GM06990 (cell line): Measurements from ENCODE around the gene ARID5B.

ENCODE experiments used
- DNase-seq: peaks from one replicate; pipeline ENCODE4 v3.0.0-alpha.2; 2011; ENCODE audit not compliant: insufficient read length; ENCODE audit errors: extremely low read depth
- H3K27me3 ChIP-seq: replicated peaks from 2 replicates; pipeline ENCODE4 v1.6.0; 2011; ENCODE audit warnings: low read length; ENCODE audit not compliant: control insufficient read depth, insufficient read depth
- H3K36me3 ChIP-seq: 2 replicates; pipeline ENCODE4 v1.5.1; 2011; ENCODE audit warnings: low read length; ENCODE audit not compliant: control insufficient read depth, insufficient read depth
- H3K4me3 ChIP-seq: replicated peaks from 2 replicates; pipeline ENCODE4 v1.5.1; 2011; ENCODE audit warnings: low read depth, mild to moderate bottlenecking, control low read depth, low read length
- TF ChIP-seq, protein P1 (sequence below): IDR thresholded peaks from 2 replicates; pipeline ENCODE4 v1.5.1; 2011; ENCODE audit warnings: low read length, control low read depth, mild to moderate bottlenecking, inconsistent platforms; ENCODE audit not compliant: insufficient read depth, poor library complexity, severe bottlenecking

Gene ARID5B

DNA sequence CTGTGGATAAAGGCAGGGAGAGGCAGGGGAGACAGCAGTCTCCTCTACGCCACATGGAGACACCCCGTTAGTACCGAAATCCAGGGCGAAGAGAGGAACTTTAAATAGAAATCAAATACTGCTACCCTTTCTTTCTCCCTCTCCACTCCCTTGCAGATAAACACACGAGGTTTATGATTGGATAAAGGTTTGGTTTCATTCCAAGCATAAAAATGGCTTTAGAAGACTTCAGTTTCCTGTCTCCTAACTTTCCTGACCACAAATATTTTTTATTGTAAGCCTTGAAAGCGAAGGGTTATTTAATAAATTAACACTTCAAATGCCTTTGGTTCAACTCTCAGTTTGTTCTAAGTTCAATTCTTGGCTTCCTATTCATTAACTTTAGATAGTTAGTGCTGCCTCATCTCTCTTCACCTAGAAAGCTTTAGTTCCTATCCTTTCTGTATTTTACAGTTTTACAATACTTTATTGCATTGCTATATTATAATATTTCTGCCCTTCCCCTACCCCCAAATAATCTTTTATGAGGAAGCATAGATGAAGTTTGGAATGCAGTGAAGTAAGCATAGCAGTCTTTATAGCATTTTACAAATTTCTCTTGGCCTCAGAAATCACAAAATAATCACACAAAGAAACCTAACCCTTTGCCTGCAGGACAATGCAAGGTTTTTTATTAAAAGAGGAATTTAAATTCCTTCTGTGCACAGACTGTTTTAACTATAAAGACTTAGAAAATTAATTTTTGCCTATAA lies 31.5 kb upstream of the ARID5B start:
- no peak for DNase-seq
- Histone ChIP-seq H3K27me3 (no peaks in the 10 kb centered on the region), H3K4me3 (no peak overlapping the region), H3K36me3 (no peaks in the 10 kb centered on the region)
- TF ChIP-seq, protein P1, sequence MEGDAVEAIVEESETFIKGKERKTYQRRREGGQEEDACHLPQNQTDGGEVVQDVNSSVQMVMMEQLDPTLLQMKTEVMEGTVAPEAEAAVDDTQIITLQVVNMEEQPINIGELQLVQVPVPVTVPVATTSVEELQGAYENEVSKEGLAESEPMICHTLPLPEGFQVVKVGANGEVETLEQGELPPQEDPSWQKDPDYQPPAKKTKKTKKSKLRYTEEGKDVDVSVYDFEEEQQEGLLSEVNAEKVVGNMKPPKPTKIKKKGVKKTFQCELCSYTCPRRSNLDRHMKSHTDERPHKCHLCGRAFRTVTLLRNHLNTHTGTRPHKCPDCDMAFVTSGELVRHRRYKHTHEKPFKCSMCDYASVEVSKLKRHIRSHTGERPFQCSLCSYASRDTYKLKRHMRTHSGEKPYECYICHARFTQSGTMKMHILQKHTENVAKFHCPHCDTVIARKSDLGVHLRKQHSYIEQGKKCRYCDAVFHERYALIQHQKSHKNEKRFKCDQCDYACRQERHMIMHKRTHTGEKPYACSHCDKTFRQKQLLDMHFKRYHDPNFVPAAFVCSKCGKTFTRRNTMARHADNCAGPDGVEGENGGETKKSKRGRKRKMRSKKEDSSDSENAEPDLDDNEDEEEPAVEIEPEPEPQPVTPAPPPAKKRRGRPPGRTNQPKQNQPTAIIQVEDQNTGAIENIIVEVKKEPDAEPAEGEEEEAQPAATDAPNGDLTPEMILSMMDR: no peak

DNA sequence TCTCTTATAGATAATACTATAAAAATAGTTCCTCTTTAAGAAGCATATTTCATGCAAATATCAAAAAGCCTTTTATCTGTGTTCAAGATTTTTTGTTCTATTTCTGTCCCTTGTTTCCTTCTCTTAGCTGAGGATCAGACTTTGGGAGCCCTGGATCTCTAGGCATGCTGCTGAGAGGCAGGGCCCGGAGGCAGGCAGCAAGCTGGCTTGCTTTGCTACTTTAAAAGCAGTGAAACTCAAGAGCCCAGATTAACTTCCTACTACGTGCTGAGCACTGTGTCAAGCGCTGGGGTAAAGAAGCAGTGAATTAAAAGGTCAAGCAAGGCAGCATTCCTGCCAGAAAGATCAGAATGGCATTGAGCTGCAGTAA lies 31.0 kb upstream of the ARID5B start:
- TF ChIP-seq, protein P1: no peak
- DNase-seq: no peak
- Histone ChIP-seq H3K27me3 (no peaks in the 10 kb centered on the region), H3K4me3 (no peak overlapping the region), H3K36me3 (no peaks in the 10 kb centered on the region)

DNA sequence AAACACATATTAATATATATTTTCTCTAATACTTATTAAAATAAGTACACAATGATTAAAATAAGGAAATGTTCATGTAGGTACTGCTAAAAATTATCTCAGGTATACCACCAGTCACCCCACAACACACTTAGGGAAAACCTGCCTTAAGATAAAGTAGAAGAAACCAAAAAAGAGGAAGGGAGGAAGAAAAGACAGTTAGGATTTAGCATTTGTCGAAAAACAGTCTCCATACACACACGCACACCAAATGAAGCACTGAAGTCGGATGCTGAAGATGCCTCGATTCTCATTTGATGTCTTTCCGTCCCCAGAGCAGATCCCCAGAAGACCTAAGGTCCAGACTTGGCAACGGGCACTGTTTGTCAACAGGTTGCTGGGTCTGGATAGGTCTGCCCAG lies 30.0 kb upstream of the ARID5B start:
- Histone ChIP-seq H3K27me3 (no peaks in the 10 kb centered on the region), H3K36me3 (no peaks in the 10 kb centered on the region), H3K4me3 (no peak overlapping the region)
- no peak for DNase-seq
- TF ChIP-seq, protein P1: no peak

DNA sequence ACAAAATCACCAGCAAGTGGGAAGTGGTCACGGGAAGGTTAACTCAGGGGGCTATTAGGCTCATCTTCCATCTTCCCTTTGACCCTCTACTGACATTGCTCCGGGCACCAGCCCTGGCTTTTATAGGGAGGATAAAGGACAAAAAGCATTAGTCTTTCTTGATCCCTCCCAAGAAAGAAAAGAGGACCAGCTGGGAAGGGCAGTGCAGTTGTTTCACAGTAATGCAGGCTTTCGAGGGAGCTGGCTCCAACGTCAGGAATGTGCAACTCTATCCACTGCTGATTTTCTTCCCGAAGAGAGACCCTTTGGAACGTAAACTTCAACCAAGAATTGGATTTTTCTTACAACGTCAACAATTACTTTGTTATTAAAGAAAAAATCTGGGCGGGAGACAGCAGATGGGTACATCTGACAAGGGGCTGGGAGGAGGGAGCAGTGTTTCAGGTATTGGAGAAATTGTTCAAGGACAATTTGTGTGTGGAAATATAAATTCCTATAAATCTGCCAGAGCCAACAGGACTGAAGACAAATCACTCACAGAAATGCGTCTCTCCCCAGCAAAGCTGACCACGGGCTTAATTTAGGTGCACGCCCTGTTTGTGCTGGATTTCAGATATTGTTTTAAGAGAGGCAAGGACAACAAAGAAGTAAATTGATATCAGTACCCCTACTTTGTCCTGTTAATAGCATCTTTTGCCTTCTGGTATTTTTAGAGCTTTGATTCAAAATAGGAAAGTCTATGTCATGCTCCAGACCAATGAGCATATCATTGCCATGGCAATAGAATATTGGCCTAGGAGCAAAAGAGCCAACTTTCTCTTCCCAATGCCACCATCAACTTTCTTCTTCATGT lies 23.4 kb upstream of the ARID5B start:
- no peak overlapping the region for H3K4me3 ChIP-seq
- no peaks in the 10 kb centered on the region for H3K27me3 ChIP-seq
- TF ChIP-seq, protein P1: no peak
- no peak for DNase-seq
- no peaks in the 10 kb centered on the region for H3K36me3 ChIP-seq

DNA sequence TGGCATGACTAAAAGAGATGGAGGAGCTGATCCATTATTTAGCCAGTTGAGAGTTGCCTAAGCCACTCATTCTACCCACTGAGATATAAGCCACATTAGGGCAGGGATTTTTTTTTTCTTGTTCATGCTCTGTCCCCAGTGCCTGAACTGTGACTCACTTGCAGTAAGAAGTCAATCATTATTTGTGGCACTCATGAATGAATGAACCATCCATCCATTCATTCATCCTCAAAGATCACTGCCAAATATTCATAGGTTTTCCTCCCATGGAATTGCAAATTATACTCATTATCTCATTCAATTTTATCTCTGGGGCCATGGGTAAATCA lies 22.8 kb upstream of the ARID5B start:
- no peaks in the 10 kb centered on the region for H3K27me3 ChIP-seq
- no peaks in the 10 kb centered on the region for H3K36me3 ChIP-seq
- no peak for DNase-seq
- no peak overlapping the region for H3K4me3 ChIP-seq
- TF ChIP-seq, protein P1: no peak
